ENCODE measurements around the gene DDX6.
"Not testable (repeated sequence)": the region's sequence is repeated elsewhere in the genome, so short reads cannot be mapped to it uniquely, and the experiment has no call there.

Gene DDX6

GRCh38 chr11:118771547-118772288 lies 19.2 kb downstream of the DDX6 start:
- TF ChIP-seq ZFX (IDR thresholded peaks at IDR 0.05; ENCODE audit: borderline replicate concordance) (no peak), CTCF (IDR thresholded peaks at IDR 0.05) (no peak)
- no peak overlapping the region for H3K27ac ChIP-seq

GRCh38 chr11:118768690-118769089 lies 22.3 kb downstream of the DDX6 start:
- TF ChIP-seq CTCF (IDR thresholded peaks at IDR 0.05) = no peak
- no peak for TF ChIP-seq ZFX (IDR thresholded peaks at IDR 0.05; ENCODE audit: borderline replicate concordance)

GRCh38 chr11:118766035-118766434 lies 24.9 kb downstream of the DDX6 start:
- TF ChIP-seq CTCF (IDR thresholded peaks at IDR 0.05) (no peak), ZFX (IDR thresholded peaks at IDR 0.05; ENCODE audit: borderline replicate concordance) (no peak)
- peak overlapping the region; percentile 68 for H3K27ac ChIP-seq

More at GRCh38 chr11:118768690-118769089, 22.3 kb downstream of the DDX6 start:
- peak overlapping the region; percentile 21; the same call in 1 of the 2 replicates for H3K27ac ChIP-seq

- TF ChIP-seq CTCF (IDR thresholded peaks at IDR 0.05) = peak; percentile 14
Measured at GRCh38 chr11:118765095-118765691, 25.8 kb downstream of the DDX6 start.

GRCh38 chr11:118763041-118763440 lies 27.9 kb downstream of the DDX6 start:
- no peak overlapping the region for H3K27ac ChIP-seq
- TF ChIP-seq CTCF (IDR thresholded peaks at IDR 0.05) = no peak
- no peak for TF ChIP-seq ZFX (IDR thresholded peaks at IDR 0.05; ENCODE audit: borderline replicate concordance)

More at GRCh38 chr11:118765095-118765691, 25.8 kb downstream of the DDX6 start:
- H3K27ac ChIP-seq = peak overlapping the region; percentile 68

- not testable (repeated sequence) for H3K27ac ChIP-seq
Measured at GRCh38 chr11:118761981-118762380, 29.0 kb downstream of the DDX6 start.

GRCh38 chr11:118757876-118758399 lies 33.0 kb downstream of the DDX6 start:
- TF ChIP-seq CTCF (IDR thresholded peaks at IDR 0.05) = no peak
- no peak for TF ChIP-seq ZFX (IDR thresholded peaks at IDR 0.05; ENCODE audit: borderline replicate concordance)
- no peak overlapping the region for H3K27ac ChIP-seq
